ENCODE measurements around the gene HHIPL2. TPM values are rescaled to one million over a fixed set of nuclear protein-coding genes. Genes with fewer than 3 reads are reported as not detected.
"Not testable (repeated sequence)": the region's sequence is repeated elsewhere in the genome, so short reads cannot be mapped to it uniquely, and the experiment has no call there.

Gene HHIPL2
- polyA plus RNA-seq, 3 donors from 2014 or later, result not detected

GRCh38 chr1:222525951-222526350 lies 22.0 kb downstream of the HHIPL2 start:
- Mint-ChIP-seq H3K4me1 (no peaks in the 10 kb centered on the region), H3K9me3 (peaks cover 0 to 2% (median 0%) of the 10 kb centered on the region in 6 donors), H3K36me3 (no peaks in the 10 kb centered on the region), H3K27ac (no peak overlapping the region), H3K27me3 (ENCODE audit: low read depth in 3 of 3) (peaks cover 7 to 13% (median 9%) of the 10 kb centered on the region in 3 donors), H3K4me3 (no peak overlapping the region)
- no peak for DNase-seq

GRCh38 chr1:222523852-222524251 lies 24.1 kb downstream of the HHIPL2 start:
- DNase-seq, result no peak
- Mint-ChIP-seq H3K4me1 (no peaks in the 10 kb centered on the region), H3K27ac (no peak overlapping the region), H3K27me3 (ENCODE audit: low read depth in 3 of 3) (peaks cover 5 to 10% (median 6%) of the 10 kb centered on the region in 3 donors), H3K9me3 (peaks cover 0 to 2% (median 0%) of the 10 kb centered on the region in 6 donors), H3K4me3 (no peak overlapping the region), H3K36me3 (no peaks in the 10 kb centered on the region)

GRCh38 chr1:222522105-222522915 lies 25.6 kb downstream of the HHIPL2 start:
- H3K36me3 Mint-ChIP-seq, result no peaks in the 10 kb centered on the region
- no peak overlapping the region for H3K4me3 Mint-ChIP-seq
- H3K27ac Mint-ChIP-seq, result no peak overlapping the region
- H3K9me3 Mint-ChIP-seq, result peaks cover 0 to 2% (median 0%) of the 10 kb centered on the region in 6 donors
- peaks cover 5 to 10% (median 6%) of the 10 kb centered on the region in 3 donors for H3K27me3 Mint-ChIP-seq (ENCODE audit: low read depth in 3 of 3)
- no peaks in the 10 kb centered on the region for H3K4me1 Mint-ChIP-seq
- DNase-seq, result no peak

GRCh38 chr1:222521299-222522104 lies 26.4 kb downstream of the HHIPL2 start:
- Mint-ChIP-seq H3K4me3 (no peak overlapping the region), H3K27ac (no peak overlapping the region), H3K36me3 (no peaks in the 10 kb centered on the region), H3K4me1 (no peaks in the 10 kb centered on the region), H3K9me3 (no peaks in the 10 kb centered on the region), H3K27me3 (ENCODE audit: low read depth in 3 of 3) (peaks cover 5 to 7% (median 6%) of the 10 kb centered on the region in 3 donors)
- no peak for DNase-seq

GRCh38 chr1:222489496-222489895 lies 58.4 kb downstream of the HHIPL2 start:
- not testable (repeated sequence) for H3K27me3 Mint-ChIP-seq (ENCODE audit: low read depth in 3 of 3); H3K4me1 Mint-ChIP-seq; H3K4me3 Mint-ChIP-seq; H3K36me3 Mint-ChIP-seq; H3K27ac Mint-ChIP-seq; H3K9me3 Mint-ChIP-seq; DNase-seq

- H3K4me3 Mint-ChIP-seq, result not testable (repeated sequence)
Measured at GRCh38 chr1:222487774-222488173, 60.1 kb downstream of the HHIPL2 start.

GRCh38 chr1:222484005-222484404 lies 63.9 kb downstream of the HHIPL2 start:
- not testable (repeated sequence) for H3K36me3 Mint-ChIP-seq; H3K9me3 Mint-ChIP-seq; H3K4me3 Mint-ChIP-seq; H3K27me3 Mint-ChIP-seq (ENCODE audit: low read depth in 3 of 3); H3K27ac Mint-ChIP-seq; DNase-seq; H3K4me1 Mint-ChIP-seq

More at GRCh38 chr1:222487774-222488173, 60.1 kb downstream of the HHIPL2 start:
- not testable (repeated sequence) for H3K27ac Mint-ChIP-seq; H3K4me1 Mint-ChIP-seq; H3K9me3 Mint-ChIP-seq; H3K36me3 Mint-ChIP-seq; DNase-seq; H3K27me3 Mint-ChIP-seq (ENCODE audit: low read depth in 3 of 3)

GRCh38 chr1:222479567-222479966 lies 68.3 kb downstream of the HHIPL2 start:
- not testable (repeated sequence) for H3K4me3 Mint-ChIP-seq; DNase-seq; H3K27me3 Mint-ChIP-seq (ENCODE audit: low read depth in 3 of 3); H3K36me3 Mint-ChIP-seq; H3K27ac Mint-ChIP-seq; H3K9me3 Mint-ChIP-seq; H3K4me1 Mint-ChIP-seq

GRCh38 chr1:222476436-222476835 lies 71.5 kb downstream of the HHIPL2 start:
- not testable (repeated sequence) for H3K27ac Mint-ChIP-seq; H3K27me3 Mint-ChIP-seq (ENCODE audit: low read depth in 3 of 3); H3K4me1 Mint-ChIP-seq; H3K4me3 Mint-ChIP-seq; H3K9me3 Mint-ChIP-seq; DNase-seq; H3K36me3 Mint-ChIP-seq

GRCh38 chr1:222473717-222474116 lies 74.2 kb downstream of the HHIPL2 start:
- not testable (repeated sequence) for H3K27ac Mint-ChIP-seq; H3K4me3 Mint-ChIP-seq; H3K36me3 Mint-ChIP-seq; H3K9me3 Mint-ChIP-seq; H3K4me1 Mint-ChIP-seq; DNase-seq; H3K27me3 Mint-ChIP-seq (ENCODE audit: low read depth in 3 of 3)

GRCh38 chr1:222472776-222473540 lies 74.9 kb downstream of the HHIPL2 start:
- H3K27ac Mint-ChIP-seq; H3K4me1 Mint-ChIP-seq; H3K4me3 Mint-ChIP-seq; DNase-seq; H3K27me3 Mint-ChIP-seq (ENCODE audit: low read depth in 3 of 3); H3K36me3 Mint-ChIP-seq; H3K9me3 Mint-ChIP-seq: not testable (repeated sequence)
